BJ (cell line): ENCODE results near the gene DNAJC21. TPM values are rescaled to one million over a fixed set of nuclear protein-coding genes. Genes with fewer than 3 reads are reported as not detected.

Source experiments
- CTCF ChIA-PET: fragments of 350-600 bp; formaldehyde crosslinking; extraction: SDS; loops from one replicate; lab custom pipeline; 2021; ENCODE audit warnings: antibody characterized with exemption, inconsistent platforms; lab: Yijun Ruan, JAX
- POLR2A ChIA-PET: fragments of 300-600 bp; sonication (Branson Sonifier 250); formaldehyde crosslinking; extraction: SDS; loops from one replicate; lab custom pipeline; 2021; ENCODE audit warnings: antibody characterized with exemption; lab: Charles Lee
- DNase-seq: peaks from one replicate; pipeline ENCODE4 v3.0.0-alpha.2; 2011; ENCODE audit warnings: low read depth
- H3K27me3 ChIP-seq: 2 replicates; pipeline ENCODE4 v1.6.0; 2011; ENCODE audit warnings: low read length; ENCODE audit not compliant: control insufficient read depth, insufficient read depth
- H3K36me3 ChIP-seq: 2 replicates; pipeline ENCODE4 v1.5.1; 2011; ENCODE audit warnings: low read length; ENCODE audit not compliant: control insufficient read depth, insufficient read depth
- H3K4me3 ChIP-seq: 2 replicates; pipeline ENCODE4 v1.5.1; 2011; ENCODE audit warnings: low read depth, mild to moderate bottlenecking, control low read depth, low read length
- polyA plus RNA-seq: library from polyadenylated mRNA; depleted of rRNA; stranded (reverse); fragments of >200 nt; gene quantifications from 2 replicates; pipeline ENCODE4 v1.2.3, GENCODE V29; 2011
- TF ChIP-seq, protein P1 (sequence below): IDR thresholded peaks from 2 replicates; pipeline ENCODE4 v1.5.1; 2011; ENCODE audit warnings: low read depth, mild to moderate bottlenecking, control low read depth, inconsistent platforms, low read length, moderate library complexity; ENCODE audit not compliant: insufficient read depth

Gene DNAJC21
- polyA plus RNA-seq, 1 experiment, result 7.5 TPM

GRCh38 chr5:34927785-34928184, 1.6 kb upstream of the DNAJC21 start:
- DNase-seq, result no peak
- Histone ChIP-seq H3K4me3 (no peak overlapping the region), H3K36me3 (peaks cover 5% of the 10 kb centered on the region), H3K27me3 (no peaks in the 10 kb centered on the region)
- TF ChIP-seq, protein P1, sequence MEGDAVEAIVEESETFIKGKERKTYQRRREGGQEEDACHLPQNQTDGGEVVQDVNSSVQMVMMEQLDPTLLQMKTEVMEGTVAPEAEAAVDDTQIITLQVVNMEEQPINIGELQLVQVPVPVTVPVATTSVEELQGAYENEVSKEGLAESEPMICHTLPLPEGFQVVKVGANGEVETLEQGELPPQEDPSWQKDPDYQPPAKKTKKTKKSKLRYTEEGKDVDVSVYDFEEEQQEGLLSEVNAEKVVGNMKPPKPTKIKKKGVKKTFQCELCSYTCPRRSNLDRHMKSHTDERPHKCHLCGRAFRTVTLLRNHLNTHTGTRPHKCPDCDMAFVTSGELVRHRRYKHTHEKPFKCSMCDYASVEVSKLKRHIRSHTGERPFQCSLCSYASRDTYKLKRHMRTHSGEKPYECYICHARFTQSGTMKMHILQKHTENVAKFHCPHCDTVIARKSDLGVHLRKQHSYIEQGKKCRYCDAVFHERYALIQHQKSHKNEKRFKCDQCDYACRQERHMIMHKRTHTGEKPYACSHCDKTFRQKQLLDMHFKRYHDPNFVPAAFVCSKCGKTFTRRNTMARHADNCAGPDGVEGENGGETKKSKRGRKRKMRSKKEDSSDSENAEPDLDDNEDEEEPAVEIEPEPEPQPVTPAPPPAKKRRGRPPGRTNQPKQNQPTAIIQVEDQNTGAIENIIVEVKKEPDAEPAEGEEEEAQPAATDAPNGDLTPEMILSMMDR, result no peak
- CTCF ChIA-PET, result no interaction called here
- POLR2A ChIA-PET, result no interaction called here

DNA sequence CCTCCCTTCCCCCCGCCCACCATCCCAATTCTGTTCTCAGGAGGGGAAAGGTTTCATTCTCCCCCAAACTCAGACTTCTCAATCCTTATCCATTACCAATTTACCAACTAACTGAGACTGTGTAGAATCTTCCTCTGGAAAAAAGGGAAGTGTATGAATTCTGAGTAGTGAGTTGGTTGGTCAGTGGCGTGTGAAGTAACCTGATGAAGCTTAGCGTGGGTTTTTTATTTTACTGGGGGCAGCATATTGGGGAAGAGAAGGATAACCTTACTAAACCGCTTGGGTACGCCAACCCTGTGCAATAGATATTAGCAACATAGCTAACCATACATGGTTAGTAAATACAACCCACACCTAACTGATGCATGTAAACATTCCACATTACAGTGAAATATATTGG, 1.1 kb upstream of the DNAJC21 start:
- peaks cover 6% of the 10 kb centered on the region for H3K36me3 ChIP-seq
- DNase-seq, result no peak
- H3K27me3 ChIP-seq, result no peaks in the 10 kb centered on the region
- ChIA-PET CTCF (no interaction called here), POLR2A (no interaction called here)
- no peak overlapping the region for H3K4me3 ChIP-seq
- TF ChIP-seq, protein P1, result no peak

DNA sequence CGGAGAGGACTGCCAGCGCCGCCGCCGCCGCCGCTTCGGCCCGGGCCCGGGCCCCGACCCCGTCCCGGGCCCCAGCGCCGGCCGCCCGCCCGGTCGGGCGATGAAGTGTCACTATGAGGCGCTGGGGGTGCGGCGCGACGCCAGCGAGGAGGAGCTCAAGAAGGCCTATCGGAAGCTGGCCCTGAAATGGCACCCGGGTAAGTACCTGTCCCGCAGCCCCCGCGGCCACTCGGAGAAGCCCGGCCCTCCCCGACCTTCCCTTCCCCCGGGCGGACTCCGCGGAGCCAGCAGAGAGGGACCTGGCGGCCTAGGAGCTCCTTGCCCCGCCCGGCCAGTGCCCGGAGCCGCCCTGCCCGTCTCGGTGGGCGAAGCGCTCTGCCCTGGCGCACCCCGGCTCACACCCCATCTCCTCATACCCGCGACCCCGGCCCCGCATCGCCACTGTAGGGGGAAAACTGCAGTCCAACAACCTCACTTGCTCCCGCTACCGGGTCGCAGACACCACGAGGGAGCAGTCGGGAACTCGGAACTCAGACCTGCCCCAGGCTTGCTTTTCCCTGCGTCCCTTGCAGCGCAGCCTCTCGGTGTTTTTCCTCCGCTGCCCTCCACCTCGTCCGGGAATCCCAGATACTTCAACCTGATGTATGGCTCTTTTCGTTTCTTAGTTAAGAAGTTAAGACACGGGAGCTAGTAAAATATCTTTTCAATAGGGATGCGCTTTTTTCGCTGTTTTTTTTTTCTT, 532 bp downstream of the DNAJC21 start:
- Histone ChIP-seq H3K36me3 (peaks cover 7% of the 10 kb centered on the region), H3K4me3 (peak overlapping the region; percentile 96), H3K27me3 (no peaks in the 10 kb centered on the region)
- DNase-seq, result no peak
- TF ChIP-seq, protein P1, result no peak
- CTCF ChIA-PET, result interaction anchor here (1.2 to 1.7 kb wide), 4 partner anchors 10 to 17 kb away, joined by 4 to 8 read pairs (median 4); partner anchors contain the start of genes BRIX1 and RAD1
- POLR2A ChIA-PET, result interaction anchor here (0.6 to 1.2 kb wide), 3 partner anchors 10 to 302 kb away, joined by 4 to 10 read pairs (median 5); partner anchors contain the start of genes BRIX1 and RAD1

- TF ChIP-seq, protein P1, result no peak
- CTCF ChIA-PET, result interaction anchor here (1.2 to 1.7 kb wide), 3 partner anchors 10 to 14 kb away, joined by 4 to 8 read pairs (median 4); partner anchors contain the start of genes BRIX1 and RAD1
- peak; percentile 34 for DNase-seq
- Histone ChIP-seq H3K4me3 (peak overlapping the region; percentile 96), H3K27me3 (no peaks in the 10 kb centered on the region), H3K36me3 (peaks cover 7% of the 10 kb centered on the region)
- POLR2A ChIA-PET, result no interaction called here
Measured at GRCh38 chr5:34930462-34930844, 1.1 kb downstream of the DNAJC21 start.

DNA sequence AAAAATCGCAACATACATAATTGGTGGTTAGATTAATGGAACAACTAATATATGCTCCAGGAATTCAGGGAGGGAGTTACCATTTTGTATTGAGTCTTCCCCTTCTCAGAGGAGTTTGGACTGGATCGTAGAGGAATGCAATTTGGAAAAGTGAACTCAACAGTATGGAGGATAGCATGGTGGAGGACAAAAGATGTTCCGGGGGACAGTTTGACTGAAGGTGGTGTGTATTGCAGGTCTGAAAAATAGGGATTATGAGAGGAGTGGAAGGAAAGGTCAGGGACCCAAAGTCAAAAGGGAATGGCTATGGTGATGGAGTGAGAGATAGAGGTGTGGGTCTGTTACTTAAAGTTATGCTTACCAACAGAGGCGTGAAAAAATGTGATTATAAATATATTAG, 1.5 kb downstream of the DNAJC21 start:
- CTCF ChIA-PET, result interaction anchor here (1.2 kb wide), 1 partner anchor 9 kb away, joined by 4 read pairs; no protein-coding TSS in a partner anchor
- H3K36me3 ChIP-seq, result peaks cover 5% of the 10 kb centered on the region; the same call in 1 of the 2 replicates
- H3K4me3 ChIP-seq, result peak overlapping the region; percentile 96
- TF ChIP-seq, protein P1, result no peak
- no peak for DNase-seq
- H3K27me3 ChIP-seq, result no peaks in the 10 kb centered on the region
- POLR2A ChIA-PET, result no interaction called here
